HCT116 (cell line): ENCODE measurements around the gene COPZ1. TPM values are rescaled to one million over a fixed set of nuclear protein-coding genes. Genes with fewer than 3 reads are reported as not detected.

Experiments
- ATAC-seq: fragments of 200-7000 bp; cut with Tn5 transposase; 2 replicates; pipeline ENCODE4 v1.9.1; 2020; ENCODE audit warnings: mild to moderate bottlenecking, moderate library complexity
- BruUV-seq: library from RNA; stranded (reverse); fragments of 400-500 nt; replicated peaks from 2 replicates; lab custom pipeline; 2021; lab: Mats Ljungman, UMichigan
- CTCF ChIA-PET: fragments of 300-600 bp; sonication (Branson Sonifier 250); formaldehyde crosslinking; loops from one replicate; lab custom pipeline; 2021; ENCODE audit warnings: antibody characterized with exemption; lab: Charles Lee
- POLR2A ChIA-PET: fragments of 300-600, 350-600 bp; sonication (Branson Sonifier 250); formaldehyde crosslinking; loops from one replicate; lab custom pipeline; 2021; ENCODE audit warnings: antibody characterized with exemption; lab: Charles Lee
- RAD21 ChIA-PET, 2 experiments: fragments of 300-600 bp; sonication (Branson Sonifier 250); formaldehyde crosslinking; loops; one replicate each; lab custom pipeline; 2023; ENCODE audit warnings: low total read pairs in 2 of 2; ENCODE audit not compliant: uncharacterized antibody in 2 of 2, unreplicated experiment in 2 of 2, low non-redundant PET in 1 of 2; lab: Charles Lee
- DNase-seq: peaks from one replicate; pipeline ENCODE4 v3.0.0-alpha.2; 2010; ENCODE audit warnings: low read depth, low spot score
- H2AFZ ChIP-seq: fragments of 200-600 bp; shearing (Covaris generic), sonication (generic); 2 replicates; pipeline ENCODE4 v1.6.1; 2017; ENCODE audit warnings: low read depth, mixed run types, mixed read lengths, antibody characterized with exemption, low read length; ENCODE audit not compliant: poor library complexity, severe bottlenecking
- H3K27ac ChIP-seq: 2 replicates; pipeline ENCODE4 v1.5.1; 2012; ENCODE audit warnings: low read depth, low read length
- H3K27me3 ChIP-seq: fragments of 200-600 bp; sonication (generic); 2 replicates; pipeline ENCODE4 v1.6.1; 2016; ENCODE audit warnings: mixed run types, low read length, mixed read lengths; ENCODE audit not compliant: insufficient read depth
- H3K36me3 ChIP-seq, 2 experiments: fragments of 200-500 bp in 1 of 2; fragments of 200-600 bp in 1 of 2; sonication (Bioruptor generic) in 1 of 2; sonication (generic) in 1 of 2; 2 replicates each; pipeline versions ENCODE4 v1.5.1 to v1.6.1; 2014 to 2016; ENCODE audit warnings: low read length in 2 of 2, inconsistent platforms in 1 of 2, mixed read lengths in 1 of 2, mixed run types in 1 of 2; ENCODE audit not compliant: insufficient read depth in 2 of 2, control insufficient read depth in 1 of 2
- H3K4me1 ChIP-seq, 2 experiments: fragments of 200-600 bp in 1 of 2; sonication (generic) in 1 of 2; 2 replicates each; pipeline versions ENCODE4 v1.5.1 to v1.6.1; 2012 to 2017; ENCODE audit warnings: low read length in 2 of 2, inconsistent platforms in 1 of 2, mild to moderate bottlenecking in 1 of 2, mixed read lengths in 1 of 2, mixed run types in 1 of 2, moderate library complexity in 1 of 2; ENCODE audit not compliant: insufficient read depth in 2 of 2, control insufficient read depth in 1 of 2
- H3K4me2 ChIP-seq: fragments of 200-600 bp; sonication (generic); 2 replicates; pipeline ENCODE4 v1.6.1; 2017; ENCODE audit warnings: mixed run types, low read length, mixed read lengths
- H3K4me3 ChIP-seq, 2 experiments: fragments of 200-600 bp in 1 of 2; sonication (generic) in 1 of 2; replicated peaks in 1 of 2; 2 replicates each; pipeline ENCODE4 v1.5.1; 2011 to 2016; ENCODE audit warnings: low read length in 2 of 2, control low read depth in 1 of 2, low read depth in 1 of 2, mild to moderate bottlenecking in 1 of 2, mixed read lengths in 1 of 2, mixed run types in 1 of 2
- H3K79me2 ChIP-seq: fragments of 200-600 bp; sonication (generic); 2 replicates; pipeline ENCODE4 v1.6.1; 2017; ENCODE audit warnings: mild to moderate bottlenecking, mixed run types, low read length, moderate library complexity, mixed read lengths; ENCODE audit not compliant: insufficient read depth
- H3K9ac ChIP-seq: fragments of 200-600 bp; sonication (generic); 2 replicates; pipeline ENCODE4 v1.6.1; 2016; ENCODE audit warnings: low read length, mixed read lengths
- H3K9me2 ChIP-seq: fragments of 200-600 bp; sonication (generic), shearing (Covaris generic); 2 replicates; pipeline ENCODE4 v1.6.1; 2017; ENCODE audit warnings: mixed run types, mild to moderate bottlenecking, moderate library complexity; ENCODE audit not compliant: insufficient read depth
- H3K9me3 ChIP-seq, 2 experiments: fragments of 200-500 bp in 1 of 2; fragments of 200-600 bp in 1 of 2; sonication (Bioruptor generic) in 1 of 2; sonication (generic) in 1 of 2; 2 replicates each; pipeline ENCODE4 v1.6.1; 2014 to 2017; ENCODE audit warnings: low read length in 2 of 2, mixed read lengths in 2 of 2, inconsistent platforms in 1 of 2, low read depth in 1 of 2, mild to moderate bottlenecking in 1 of 2, mixed run types in 1 of 2, moderate library complexity in 1 of 2; ENCODE audit not compliant: control insufficient read depth in 1 of 2, insufficient read depth in 1 of 2
- H4K20me1 ChIP-seq: fragments of 200-600 bp; sonication (generic), shearing (Covaris generic); 2 replicates; pipeline ENCODE4 v1.6.1; 2017; ENCODE audit warnings: mixed run types, mild to moderate bottlenecking, moderate library complexity; ENCODE audit not compliant: insufficient read depth
- CBX3 ChIP-seq: IDR thresholded peaks from 2 replicates; pipeline ENCODE4 v1.6.1; 2012; ENCODE audit warnings: low read depth
- CEBPB ChIP-seq: IDR thresholded peaks from 2 replicates; pipeline ENCODE4 v1.6.1; 2012; ENCODE audit warnings: low read depth
- EGR1 ChIP-seq: IDR thresholded peaks from 2 replicates; pipeline ENCODE4 v1.6.1; 2012; ENCODE audit warnings: low read depth
- ELF1 ChIP-seq: IDR thresholded peaks from 2 replicates; pipeline ENCODE4 v1.6.1; 2012; ENCODE audit warnings: low read depth, borderline replicate concordance
- EZH2 ChIP-seq: fragments of 200-600 bp; sonication (generic); IDR thresholded peaks from 2 replicates; pipeline ENCODE4 v1.6.1; 2017; ENCODE audit warnings: antibody characterized with exemption, mixed run types
- JUND ChIP-seq: IDR thresholded peaks from 2 replicates; pipeline ENCODE4 v1.6.1; 2012
- POLR2A ChIP-seq: IDR thresholded peaks from 2 replicates; pipeline ENCODE4 v1.7.0; 2011; ENCODE audit warnings: borderline replicate concordance; ENCODE audit not compliant: insufficient read depth, insufficient read length; ENCODE audit errors: extremely low read depth
- POLR2AphosphoS5 ChIP-seq: IDR thresholded peaks from 2 replicates; pipeline ENCODE4 v1.6.1; 2011; ENCODE audit warnings: mild to moderate bottlenecking, low read depth, low read length, moderate library complexity
- SIN3A ChIP-seq: IDR thresholded peaks from 2 replicates; pipeline ENCODE4 v1.6.1; 2012; ENCODE audit warnings: low read depth
- SP1 ChIP-seq: IDR thresholded peaks from 2 replicates; pipeline ENCODE4 v1.6.1; 2012; ENCODE audit warnings: low read depth
- SRF ChIP-seq: IDR thresholded peaks from 2 replicates; pipeline ENCODE4 v1.6.1; 2012; ENCODE audit warnings: low read depth
- YY1 ChIP-seq: IDR thresholded peaks from 2 replicates; pipeline ENCODE4 v1.6.1; 2011; ENCODE audit warnings: low read length, low read depth, moderate library complexity, mild to moderate bottlenecking; ENCODE audit not compliant: insufficient replicate concordance; ENCODE audit errors: extremely low read depth
- ZFX ChIP-seq: fragments of 450-650 bp; IDR thresholded peaks from 2 replicates; pipeline ENCODE4 v1.6.1; 2017
- ZNF274 ChIP-seq: fragments of 200-500 bp; sonication (Bioruptor generic); IDR thresholded peaks from 2 replicates; pipeline ENCODE4 v1.6.1; 2014; ENCODE audit warnings: mild to moderate bottlenecking, low read depth, low read length, inconsistent platforms
- intact Hi-C: fragments of 100-400 bp; cut with micrococcal nuclease; formaldehyde crosslinking; loops from 2 replicates; pipeline ENCODE4 v1.10.0; 2022
- total RNA-seq: library from RNA; stranded (reverse); gene quantifications from one replicate; pipeline ENCODE4 v1.2.1, GENCODE V29; 2021; ENCODE audit not compliant: unreplicated experiment
- TF ChIP-seq, protein P1 (sequence below): IDR thresholded peaks from 2 replicates; pipeline ENCODE4 v1.6.1; 2012
- TF ChIP-seq, protein P2 (sequence below): IDR thresholded peaks from 2 replicates; pipeline ENCODE4 v1.6.1; 2011; ENCODE audit warnings: mild to moderate bottlenecking, low read length, moderate library complexity; ENCODE audit not compliant: insufficient replicate concordance; ENCODE audit errors: extremely low read depth

Gene COPZ1
- total RNA-seq, 1 experiment from 2014 or later, result 191 TPM

DNA sequence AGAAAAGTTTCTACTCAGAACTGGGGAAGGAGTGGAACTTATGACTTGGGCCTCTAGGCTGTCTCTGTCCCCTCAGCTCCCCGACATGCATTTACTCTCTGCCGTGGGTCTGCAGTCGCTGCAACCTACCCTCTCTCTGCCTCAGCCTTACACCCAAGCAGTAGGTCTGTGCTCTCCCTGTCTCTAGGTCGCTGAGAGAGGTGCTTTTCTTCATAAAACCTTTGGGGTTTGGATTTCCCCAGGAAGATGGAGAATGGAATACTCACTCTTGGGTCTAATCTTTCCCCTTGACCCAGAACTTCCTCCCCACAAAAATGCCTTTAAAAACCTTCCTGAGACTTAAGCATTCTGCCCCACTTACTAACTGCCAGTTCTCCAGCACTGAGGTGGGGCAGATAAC, 26.4 kb downstream of the COPZ1 start:
- peaks cover 38% of the 10 kb centered on the region in 2 experiments for H3K36me3 ChIP-seq
- H3K4me3 ChIP-seq, result no peak overlapping the region
- no peak for DNase-seq
- RAD21 ChIA-PET, result no interaction called here
- H3K79me2 ChIP-seq, result no peaks in the 10 kb centered on the region
- TSS peak; percentile 55 for BruUV-seq
- POLR2A ChIA-PET, result no interaction called here
- ATAC-seq, result no peak
- H3K4me1 ChIP-seq, result peaks cover 0 to 2% of the 10 kb centered on the region in 2 experiments; a peak in 1 of 4 replicates
- no peak overlapping the region for H3K27ac ChIP-seq
- intact Hi-C loops, result no loop called here
- no peaks in the 10 kb centered on the region for H3K9me2 ChIP-seq
- CTCF ChIA-PET, result interaction anchor here (1.2 to 3.0 kb wide), 2 partner anchors 15 to 26 kb away, joined by 3 to 7 read pairs; partner anchors contain the start of gene COPZ1
- H3K27me3 ChIP-seq, result no peaks in the 10 kb centered on the region
- H3K9ac ChIP-seq, result no peak overlapping the region
- no peak for TF ChIP-seq SP1
- no peak for TF ChIP-seq JUND
- TF ChIP-seq, protein P1, sequence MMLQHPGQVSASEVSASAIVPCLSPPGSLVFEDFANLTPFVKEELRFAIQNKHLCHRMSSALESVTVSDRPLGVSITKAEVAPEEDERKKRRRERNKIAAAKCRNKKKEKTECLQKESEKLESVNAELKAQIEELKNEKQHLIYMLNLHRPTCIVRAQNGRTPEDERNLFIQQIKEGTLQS, result no peak
- TF ChIP-seq SIN3A, result no peak
- no peak for TF ChIP-seq EZH2
- TF ChIP-seq CBX3, result no peak
- TF ChIP-seq YY1, result no peak
- no peak for TF ChIP-seq ELF1
- no peak for TF ChIP-seq POLR2AphosphoS5
- TF ChIP-seq, protein P2, sequence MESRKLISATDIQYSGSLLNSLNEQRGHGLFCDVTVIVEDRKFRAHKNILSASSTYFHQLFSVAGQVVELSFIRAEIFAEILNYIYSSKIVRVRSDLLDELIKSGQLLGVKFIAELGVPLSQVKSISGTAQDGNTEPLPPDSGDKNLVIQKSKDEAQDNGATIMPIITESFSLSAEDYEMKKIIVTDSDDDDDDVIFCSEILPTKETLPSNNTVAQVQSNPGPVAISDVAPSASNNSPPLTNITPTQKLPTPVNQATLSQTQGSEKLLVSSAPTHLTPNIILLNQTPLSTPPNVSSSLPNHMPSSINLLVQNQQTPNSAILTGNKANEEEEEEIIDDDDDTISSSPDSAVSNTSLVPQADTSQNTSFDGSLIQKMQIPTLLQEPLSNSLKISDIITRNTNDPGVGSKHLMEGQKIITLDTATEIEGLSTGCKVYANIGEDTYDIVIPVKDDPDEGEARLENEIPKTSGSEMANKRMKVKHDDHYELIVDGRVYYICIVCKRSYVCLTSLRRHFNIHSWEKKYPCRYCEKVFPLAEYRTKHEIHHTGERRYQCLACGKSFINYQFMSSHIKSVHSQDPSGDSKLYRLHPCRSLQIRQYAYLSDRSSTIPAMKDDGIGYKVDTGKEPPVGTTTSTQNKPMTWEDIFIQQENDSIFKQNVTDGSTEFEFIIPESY, result no peak
- TF ChIP-seq ZNF274, result no peak
- no peak for TF ChIP-seq EGR1
- no peak for TF ChIP-seq SRF
- TF ChIP-seq ZFX, result no peak
- no peak for TF ChIP-seq CEBPB
- no peak for TF ChIP-seq POLR2A
- no peak overlapping the region for H2AFZ ChIP-seq
- no peaks in the 10 kb centered on the region for H4K20me1 ChIP-seq
- H3K9me3 ChIP-seq, result no peaks in the 10 kb centered on the region
- no peak overlapping the region for H3K4me2 ChIP-seq
